HCT116 (cell line): ENCODE results near the gene GSC. TPM values are rescaled to one million over a fixed set of nuclear protein-coding genes. Genes with fewer than 3 reads are reported as not detected.
A peak's percentile ranks its signal among the peaks of the same experiment; 100 is the strongest.
"Not testable (repeated sequence)": the region's sequence is repeated elsewhere in the genome, so short reads cannot be mapped to it uniquely, and the experiment has no call there.

ENCODE experiments used
- ATAC-seq: fragments of 200-7000 bp; cut with Tn5 transposase; 2 replicates; pipeline ENCODE4 v1.9.1; 2020; ENCODE audit warnings: mild to moderate bottlenecking, moderate library complexity
- BruUV-seq: library from RNA; stranded (reverse); fragments of 400-500 nt; replicated peaks from 2 replicates; lab custom pipeline; 2021; lab: Mats Ljungman, UMichigan
- CTCF ChIA-PET: fragments of 300-600 bp; sonication (Branson Sonifier 250); formaldehyde crosslinking; loops from one replicate; lab custom pipeline; 2021; ENCODE audit warnings: antibody characterized with exemption; lab: Charles Lee
- POLR2A ChIA-PET: fragments of 300-600, 350-600 bp; sonication (Branson Sonifier 250); formaldehyde crosslinking; loops from one replicate; lab custom pipeline; 2021; ENCODE audit warnings: antibody characterized with exemption; lab: Charles Lee
- RAD21 ChIA-PET, 2 experiments: fragments of 300-600 bp; sonication (Branson Sonifier 250); formaldehyde crosslinking; loops; one replicate each; lab custom pipeline; 2023; ENCODE audit warnings: low total read pairs in 2 of 2; ENCODE audit not compliant: uncharacterized antibody in 2 of 2, unreplicated experiment in 2 of 2, low non-redundant PET in 1 of 2; lab: Charles Lee
- DNase-seq: peaks from one replicate; pipeline ENCODE4 v3.0.0-alpha.2; 2010; ENCODE audit warnings: low read depth, low spot score
- H2AFZ ChIP-seq: fragments of 200-600 bp; shearing (Covaris generic), sonication (generic); 2 replicates; pipeline ENCODE4 v1.6.1; 2017; ENCODE audit warnings: low read depth, mixed run types, mixed read lengths, antibody characterized with exemption, low read length; ENCODE audit not compliant: poor library complexity, severe bottlenecking
- H3K27ac ChIP-seq: 2 replicates; pipeline ENCODE4 v1.5.1; 2012; ENCODE audit warnings: low read depth, low read length
- H3K27me3 ChIP-seq: fragments of 200-600 bp; sonication (generic); 2 replicates; pipeline ENCODE4 v1.6.1; 2016; ENCODE audit warnings: mixed run types, low read length, mixed read lengths; ENCODE audit not compliant: insufficient read depth
- H3K36me3 ChIP-seq, 2 experiments: fragments of 200-500 bp in 1 of 2; fragments of 200-600 bp in 1 of 2; sonication (Bioruptor generic) in 1 of 2; sonication (generic) in 1 of 2; 2 replicates each; pipeline versions ENCODE4 v1.5.1 to v1.6.1; 2014 to 2016; ENCODE audit warnings: low read length in 2 of 2, inconsistent platforms in 1 of 2, mixed read lengths in 1 of 2, mixed run types in 1 of 2; ENCODE audit not compliant: insufficient read depth in 2 of 2, control insufficient read depth in 1 of 2
- H3K4me1 ChIP-seq, 2 experiments: fragments of 200-600 bp in 1 of 2; sonication (generic) in 1 of 2; 2 replicates each; pipeline versions ENCODE4 v1.5.1 to v1.6.1; 2012 to 2017; ENCODE audit warnings: low read length in 2 of 2, inconsistent platforms in 1 of 2, mild to moderate bottlenecking in 1 of 2, mixed read lengths in 1 of 2, mixed run types in 1 of 2, moderate library complexity in 1 of 2; ENCODE audit not compliant: insufficient read depth in 2 of 2, control insufficient read depth in 1 of 2
- H3K4me2 ChIP-seq: fragments of 200-600 bp; sonication (generic); 2 replicates; pipeline ENCODE4 v1.6.1; 2017; ENCODE audit warnings: mixed run types, low read length, mixed read lengths
- H3K4me3 ChIP-seq, 2 experiments: fragments of 200-600 bp in 1 of 2; sonication (generic) in 1 of 2; replicated peaks in 1 of 2; 2 replicates each; pipeline ENCODE4 v1.5.1; 2011 to 2016; ENCODE audit warnings: low read length in 2 of 2, control low read depth in 1 of 2, low read depth in 1 of 2, mild to moderate bottlenecking in 1 of 2, mixed read lengths in 1 of 2, mixed run types in 1 of 2
- H3K79me2 ChIP-seq: fragments of 200-600 bp; sonication (generic); 2 replicates; pipeline ENCODE4 v1.6.1; 2017; ENCODE audit warnings: mild to moderate bottlenecking, mixed run types, low read length, moderate library complexity, mixed read lengths; ENCODE audit not compliant: insufficient read depth
- H3K9ac ChIP-seq: fragments of 200-600 bp; sonication (generic); 2 replicates; pipeline ENCODE4 v1.6.1; 2016; ENCODE audit warnings: low read length, mixed read lengths
- H3K9me2 ChIP-seq: fragments of 200-600 bp; sonication (generic), shearing (Covaris generic); 2 replicates; pipeline ENCODE4 v1.6.1; 2017; ENCODE audit warnings: mixed run types, mild to moderate bottlenecking, moderate library complexity; ENCODE audit not compliant: insufficient read depth
- H3K9me3 ChIP-seq, 2 experiments: fragments of 200-500 bp in 1 of 2; fragments of 200-600 bp in 1 of 2; sonication (Bioruptor generic) in 1 of 2; sonication (generic) in 1 of 2; 2 replicates each; pipeline ENCODE4 v1.6.1; 2014 to 2017; ENCODE audit warnings: low read length in 2 of 2, mixed read lengths in 2 of 2, inconsistent platforms in 1 of 2, low read depth in 1 of 2, mild to moderate bottlenecking in 1 of 2, mixed run types in 1 of 2, moderate library complexity in 1 of 2; ENCODE audit not compliant: control insufficient read depth in 1 of 2, insufficient read depth in 1 of 2
- H4K20me1 ChIP-seq: fragments of 200-600 bp; sonication (generic), shearing (Covaris generic); 2 replicates; pipeline ENCODE4 v1.6.1; 2017; ENCODE audit warnings: mixed run types, mild to moderate bottlenecking, moderate library complexity; ENCODE audit not compliant: insufficient read depth
- CBX3 ChIP-seq: IDR thresholded peaks from 2 replicates; pipeline ENCODE4 v1.6.1; 2012; ENCODE audit warnings: low read depth
- ELF1 ChIP-seq: IDR thresholded peaks from 2 replicates; pipeline ENCODE4 v1.6.1; 2012; ENCODE audit warnings: low read depth, borderline replicate concordance
- EZH2 ChIP-seq: fragments of 200-600 bp; sonication (generic); IDR thresholded peaks from 2 replicates; pipeline ENCODE4 v1.6.1; 2017; ENCODE audit warnings: antibody characterized with exemption, mixed run types
- EZH2phosphoT487 ChIP-seq: fragments of 200-600 bp; IDR thresholded peaks from 2 replicates; pipeline ENCODE4 v1.6.1; 2018; ENCODE audit warnings: antibody characterized with exemption, borderline replicate concordance
- MAX ChIP-seq: IDR thresholded peaks from 2 replicates; pipeline ENCODE4 v1.6.1; 2012
- POLR2A ChIP-seq: IDR thresholded peaks from 2 replicates; pipeline ENCODE4 v1.7.0; 2011; ENCODE audit warnings: borderline replicate concordance; ENCODE audit not compliant: insufficient read depth, insufficient read length; ENCODE audit errors: extremely low read depth
- SIN3A ChIP-seq: IDR thresholded peaks from 2 replicates; pipeline ENCODE4 v1.6.1; 2012; ENCODE audit warnings: low read depth
- TCF7L2 ChIP-seq: IDR thresholded peaks from 2 replicates; pipeline ENCODE4 v1.7.0; 2011; ENCODE audit warnings: borderline replicate concordance, inconsistent platforms; ENCODE audit not compliant: insufficient read depth, insufficient read length; ENCODE audit errors: extremely low read depth
- ZFX ChIP-seq: fragments of 450-650 bp; IDR thresholded peaks from 2 replicates; pipeline ENCODE4 v1.6.1; 2017
- intact Hi-C: fragments of 100-400 bp; cut with micrococcal nuclease; formaldehyde crosslinking; loops from 2 replicates; pipeline ENCODE4 v1.10.0; 2022
- total RNA-seq: library from RNA; stranded (reverse); gene quantifications from one replicate; pipeline ENCODE4 v1.2.1, GENCODE V29; 2021; ENCODE audit not compliant: unreplicated experiment
- TF ChIP-seq, protein P1 (sequence below), 3 experiments: fragments of 200-600 bp in 1 of 3; sonication (generic) in 1 of 3; IDR thresholded peaks in 2 of 3; conservative IDR thresholded peaks in 1 of 3; 2 replicates each; pipeline ENCODE4 v1.5.1; 2012 to 2017; ENCODE audit warnings: low read depth in 2 of 3, low read length in 2 of 3, antibody characterized with exemption in 1 of 3, borderline replicate concordance in 1 of 3, control low read depth in 1 of 3, mild to moderate bottlenecking in 1 of 3, mixed read lengths in 1 of 3, mixed run types in 1 of 3, moderate library complexity in 1 of 3; ENCODE audit not compliant: insufficient read depth in 1 of 3
- TF ChIP-seq, protein P2 (sequence below): IDR thresholded peaks from 2 replicates; pipeline ENCODE4 v1.6.1; 2012
- TF ChIP-seq, protein P3 (sequence below): IDR thresholded peaks from 2 replicates; pipeline ENCODE4 v1.6.1; 2012; ENCODE audit warnings: low read depth

GSC gene
- total RNA-seq, 1 experiment from 2014 or later: not detected

DNA sequence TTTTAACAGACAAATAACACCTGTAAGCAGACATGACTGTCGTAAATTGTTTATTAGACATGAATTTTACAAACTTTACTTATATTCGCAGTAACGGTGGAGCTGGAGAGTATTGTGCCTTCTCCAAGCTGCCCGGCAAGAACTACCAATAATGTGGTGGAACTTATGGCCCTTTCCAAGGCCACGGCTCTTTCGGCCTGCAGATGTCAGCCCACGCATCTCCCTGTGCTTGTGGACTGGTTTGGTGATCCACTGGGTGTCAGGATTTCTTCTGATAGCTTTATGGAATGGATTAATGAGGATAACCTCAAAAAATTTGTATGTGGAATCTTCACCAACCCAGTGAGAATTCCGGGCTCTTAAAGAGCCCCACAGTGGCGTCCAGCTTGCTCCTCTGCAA is 30.9 kb upstream of the GSC start:
- H3K79me2 ChIP-seq, RAD21 ChIA-PET, ATAC-seq, H3K9me2 ChIP-seq, H3K27ac ChIP-seq, DNase-seq, BruUV-seq, H4K20me1 ChIP-seq, intact Hi-C loops, CTCF ChIA-PET, H3K4me2 ChIP-seq, H3K9ac ChIP-seq, H3K4me1 ChIP-seq, H3K9me3 ChIP-seq, POLR2A ChIA-PET, H3K27me3 ChIP-seq, H3K36me3 ChIP-seq, H3K4me3 ChIP-seq, H2AFZ ChIP-seq: not testable (repeated sequence)
- TF ChIP-seq, protein P1, sequence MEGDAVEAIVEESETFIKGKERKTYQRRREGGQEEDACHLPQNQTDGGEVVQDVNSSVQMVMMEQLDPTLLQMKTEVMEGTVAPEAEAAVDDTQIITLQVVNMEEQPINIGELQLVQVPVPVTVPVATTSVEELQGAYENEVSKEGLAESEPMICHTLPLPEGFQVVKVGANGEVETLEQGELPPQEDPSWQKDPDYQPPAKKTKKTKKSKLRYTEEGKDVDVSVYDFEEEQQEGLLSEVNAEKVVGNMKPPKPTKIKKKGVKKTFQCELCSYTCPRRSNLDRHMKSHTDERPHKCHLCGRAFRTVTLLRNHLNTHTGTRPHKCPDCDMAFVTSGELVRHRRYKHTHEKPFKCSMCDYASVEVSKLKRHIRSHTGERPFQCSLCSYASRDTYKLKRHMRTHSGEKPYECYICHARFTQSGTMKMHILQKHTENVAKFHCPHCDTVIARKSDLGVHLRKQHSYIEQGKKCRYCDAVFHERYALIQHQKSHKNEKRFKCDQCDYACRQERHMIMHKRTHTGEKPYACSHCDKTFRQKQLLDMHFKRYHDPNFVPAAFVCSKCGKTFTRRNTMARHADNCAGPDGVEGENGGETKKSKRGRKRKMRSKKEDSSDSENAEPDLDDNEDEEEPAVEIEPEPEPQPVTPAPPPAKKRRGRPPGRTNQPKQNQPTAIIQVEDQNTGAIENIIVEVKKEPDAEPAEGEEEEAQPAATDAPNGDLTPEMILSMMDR (IDR thresholded peaks at IDR 0.05 in 2 of 3, conservative IDR thresholded peaks at IDR 0.05 in 1 of 3; ENCODE audit: borderline replicate concordance in 1 of 3, insufficient read depth in 1 of 3, low read depth in 2 of 3, low read length in 2 of 3): 0 out of 6 replicates have a peak, but pooled peaks of 1 of the 3 experiments have one; percentile 16

DNA sequence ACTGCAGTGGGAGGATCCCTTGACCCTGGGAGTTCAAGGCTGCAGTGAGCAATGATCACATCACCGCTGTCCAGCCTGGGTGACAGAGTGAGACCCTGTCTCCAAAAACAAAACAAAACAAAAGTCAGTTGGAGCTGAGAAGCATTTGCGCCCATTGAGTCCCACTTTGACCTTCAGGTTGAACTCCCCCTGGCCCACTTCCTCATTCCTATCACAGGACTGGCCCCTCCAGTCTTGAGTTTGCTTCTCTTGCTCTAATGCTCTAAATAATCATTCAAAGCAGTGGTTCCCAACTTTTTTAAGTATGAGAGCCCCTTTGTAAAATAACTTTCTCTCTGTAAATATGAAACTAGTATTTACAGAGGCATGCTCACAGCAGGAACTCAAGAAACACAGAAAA is 28.0 kb upstream of the GSC start:
- DNase-seq: no peak
- Histone ChIP-seq H3K4me3 (no peak overlapping the region), H3K27me3 (no peaks in the 10 kb centered on the region), H3K79me2 (no peaks in the 10 kb centered on the region), H3K4me2 (no peak overlapping the region), H2AFZ (no peak overlapping the region), H3K9me2 (no peaks in the 10 kb centered on the region), H3K4me1 (peaks cover 0 to 3% of the 10 kb centered on the region in 2 experiments; a peak in 1 of 4 replicates), H3K36me3 (no peaks in the 10 kb centered on the region), H4K20me1 (no peaks in the 10 kb centered on the region), H3K9me3 (no peaks in the 10 kb centered on the region), H3K9ac (no peak overlapping the region), H3K27ac (no peak overlapping the region)
- ATAC-seq: no peak
- BruUV-seq: no TSS peak
- POLR2A ChIA-PET: no interaction called here
- RAD21 ChIA-PET: no interaction called here
- intact Hi-C loops: no loop called here
- CTCF ChIA-PET: no interaction called here
- TF ChIP-seq POLR2A (no peak), SIN3A (no peak), CBX3 (no peak), EZH2phosphoT487 (no peak), EZH2 (no peak), ELF1 (no peak), ZFX (no peak), TCF7L2 (no peak), MAX (no peak)
- TF ChIP-seq, protein P2, sequence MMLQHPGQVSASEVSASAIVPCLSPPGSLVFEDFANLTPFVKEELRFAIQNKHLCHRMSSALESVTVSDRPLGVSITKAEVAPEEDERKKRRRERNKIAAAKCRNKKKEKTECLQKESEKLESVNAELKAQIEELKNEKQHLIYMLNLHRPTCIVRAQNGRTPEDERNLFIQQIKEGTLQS: no peak
- TF ChIP-seq, protein P3, sequence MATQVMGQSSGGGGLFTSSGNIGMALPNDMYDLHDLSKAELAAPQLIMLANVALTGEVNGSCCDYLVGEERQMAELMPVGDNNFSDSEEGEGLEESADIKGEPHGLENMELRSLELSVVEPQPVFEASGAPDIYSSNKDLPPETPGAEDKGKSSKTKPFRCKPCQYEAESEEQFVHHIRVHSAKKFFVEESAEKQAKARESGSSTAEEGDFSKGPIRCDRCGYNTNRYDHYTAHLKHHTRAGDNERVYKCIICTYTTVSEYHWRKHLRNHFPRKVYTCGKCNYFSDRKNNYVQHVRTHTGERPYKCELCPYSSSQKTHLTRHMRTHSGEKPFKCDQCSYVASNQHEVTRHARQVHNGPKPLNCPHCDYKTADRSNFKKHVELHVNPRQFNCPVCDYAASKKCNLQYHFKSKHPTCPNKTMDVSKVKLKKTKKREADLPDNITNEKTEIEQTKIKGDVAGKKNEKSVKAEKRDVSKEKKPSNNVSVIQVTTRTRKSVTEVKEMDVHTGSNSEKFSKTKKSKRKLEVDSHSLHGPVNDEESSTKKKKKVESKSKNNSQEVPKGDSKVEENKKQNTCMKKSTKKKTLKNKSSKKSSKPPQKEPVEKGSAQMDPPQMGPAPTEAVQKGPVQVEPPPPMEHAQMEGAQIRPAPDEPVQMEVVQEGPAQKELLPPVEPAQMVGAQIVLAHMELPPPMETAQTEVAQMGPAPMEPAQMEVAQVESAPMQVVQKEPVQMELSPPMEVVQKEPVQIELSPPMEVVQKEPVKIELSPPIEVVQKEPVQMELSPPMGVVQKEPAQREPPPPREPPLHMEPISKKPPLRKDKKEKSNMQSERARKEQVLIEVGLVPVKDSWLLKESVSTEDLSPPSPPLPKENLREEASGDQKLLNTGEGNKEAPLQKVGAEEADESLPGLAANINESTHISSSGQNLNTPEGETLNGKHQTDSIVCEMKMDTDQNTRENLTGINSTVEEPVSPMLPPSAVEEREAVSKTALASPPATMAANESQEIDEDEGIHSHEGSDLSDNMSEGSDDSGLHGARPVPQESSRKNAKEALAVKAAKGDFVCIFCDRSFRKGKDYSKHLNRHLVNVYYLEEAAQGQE: no peak
